ENCODE measurements around the gene XRRA1. TPM values are rescaled to one million over a fixed set of nuclear protein-coding genes. Genes with fewer than 3 reads are reported as not detected.

XRRA1 gene
- polyA plus RNA-seq, 3 donors = 1.2 to 3.6 (median 3.5) TPM

DNA sequence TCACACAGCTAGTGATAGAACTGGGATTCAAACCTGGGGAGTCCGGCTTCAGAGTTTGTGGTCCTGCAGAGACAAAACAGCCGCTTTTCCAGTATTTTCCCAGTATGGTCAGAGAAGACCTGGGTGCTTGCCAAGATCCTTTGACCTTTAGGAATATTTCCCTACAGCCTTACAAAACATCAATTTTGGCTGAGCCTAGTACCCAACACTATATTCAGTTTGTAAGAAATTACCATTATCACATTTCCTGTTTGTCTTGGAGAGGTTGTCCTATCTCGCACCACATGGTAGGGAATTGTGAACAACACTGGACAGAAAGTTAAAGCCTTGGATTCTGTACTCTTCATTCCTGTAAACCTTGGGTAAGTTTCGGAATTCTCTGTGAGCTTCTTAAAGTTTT lies 29.1 kb upstream of the XRRA1 start:
- Histone ChIP-seq H3K4me3 (replicated peaks in 1 of 3; ENCODE audit: low read depth in 2 of 3, low read length in 3 of 3) (no peak overlapping the region), H3K27ac (ENCODE audit: low read depth in 1 of 2, low read length in 2 of 2) (no peak overlapping the region), H3K36me3 (replicated peaks in 1 of 2; ENCODE audit: control insufficient read depth in 1 of 2, insufficient read depth in 2 of 2, low read length in 2 of 2) (peaks cover 47 to 65% of the 10 kb centered on the region in 2 donors), H3K9me3 (replicated peaks in 1 of 2; ENCODE audit: control insufficient read depth in 1 of 2, insufficient read depth in 1 of 2, low read length in 2 of 2) (no peaks in the 10 kb centered on the region), H3K27me3 (ENCODE audit: control insufficient read depth in 2 of 2, insufficient read depth in 2 of 2, low read length in 2 of 2) (no peaks in the 10 kb centered on the region), H3K4me1 (ENCODE audit: control insufficient read depth in 1 of 2, insufficient read depth in 2 of 2, low read length in 2 of 2) (peaks cover 12 to 16% of the 10 kb centered on the region in 2 donors), H3K9ac (ENCODE audit: insufficient read depth, low read length, poor library complexity, severe bottlenecking) (no peak overlapping the region), H2AFZ (ENCODE audit: insufficient read depth, low read depth, low read length, poor library complexity, severe bottlenecking) (no peak overlapping the region), H4K20me1 (ENCODE audit: insufficient read depth, low read length) (peaks cover 14% of the 10 kb centered on the region), H3K4me2 (replicated peaks; ENCODE audit: extremely low read depth, low read length, poor library complexity, severe bottlenecking) (no peak overlapping the region), H3K79me2 (ENCODE audit: insufficient read depth, low read length) (peaks cover 5% of the 10 kb centered on the region)
- WGBS (ENCODE audit: insufficient coverage) = 100% methylated on average over 3 of the region's 4 CpGs
- Mint-ChIP-seq H3K27me3 (ENCODE audit: low read depth in 3 of 3) (no peaks in the 10 kb centered on the region), H3K27ac (no peak overlapping the region), H3K4me3 (no peak overlapping the region), H3K9me3 (no peaks in the 10 kb centered on the region), H3K4me1 (peaks cover 21% of the 10 kb centered on the region), H3K36me3 (peaks cover 47 to 60% of the 10 kb centered on the region in 2 donors)
- DNase-seq = no peak
- TF ChIP-seq, protein P1, sequence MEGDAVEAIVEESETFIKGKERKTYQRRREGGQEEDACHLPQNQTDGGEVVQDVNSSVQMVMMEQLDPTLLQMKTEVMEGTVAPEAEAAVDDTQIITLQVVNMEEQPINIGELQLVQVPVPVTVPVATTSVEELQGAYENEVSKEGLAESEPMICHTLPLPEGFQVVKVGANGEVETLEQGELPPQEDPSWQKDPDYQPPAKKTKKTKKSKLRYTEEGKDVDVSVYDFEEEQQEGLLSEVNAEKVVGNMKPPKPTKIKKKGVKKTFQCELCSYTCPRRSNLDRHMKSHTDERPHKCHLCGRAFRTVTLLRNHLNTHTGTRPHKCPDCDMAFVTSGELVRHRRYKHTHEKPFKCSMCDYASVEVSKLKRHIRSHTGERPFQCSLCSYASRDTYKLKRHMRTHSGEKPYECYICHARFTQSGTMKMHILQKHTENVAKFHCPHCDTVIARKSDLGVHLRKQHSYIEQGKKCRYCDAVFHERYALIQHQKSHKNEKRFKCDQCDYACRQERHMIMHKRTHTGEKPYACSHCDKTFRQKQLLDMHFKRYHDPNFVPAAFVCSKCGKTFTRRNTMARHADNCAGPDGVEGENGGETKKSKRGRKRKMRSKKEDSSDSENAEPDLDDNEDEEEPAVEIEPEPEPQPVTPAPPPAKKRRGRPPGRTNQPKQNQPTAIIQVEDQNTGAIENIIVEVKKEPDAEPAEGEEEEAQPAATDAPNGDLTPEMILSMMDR (IDR thresholded peaks at IDR 0.05) = no peak
- intact Hi-C loops (cut with micrococcal nuclease) = no loop called here

DNA sequence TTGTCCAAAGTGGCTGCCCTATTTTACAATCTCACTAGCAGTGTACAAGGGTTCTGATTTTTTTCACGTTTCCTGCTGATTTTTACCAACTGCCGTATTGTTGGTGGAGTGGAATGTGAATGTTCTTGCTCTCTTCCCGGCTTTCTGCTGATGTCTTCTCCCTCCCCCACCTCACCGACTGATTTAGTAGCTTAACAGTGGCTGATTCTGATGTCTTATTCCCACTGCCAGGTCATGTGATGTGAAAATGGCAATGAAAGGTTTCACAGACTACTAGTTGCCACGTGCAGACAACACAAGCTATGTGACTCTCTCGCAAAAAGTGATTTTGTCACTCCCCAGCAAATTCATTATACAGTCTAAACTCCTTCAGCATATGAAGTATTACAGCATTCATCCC lies 22.5 kb upstream of the XRRA1 start:
- H3K36me3 ChIP-seq (replicated peaks in 1 of 2; ENCODE audit: control insufficient read depth in 1 of 2, insufficient read depth in 2 of 2, low read length in 2 of 2) = peaks cover 90 to 98% of the 10 kb centered on the region in 2 donors
- 93% methylated on average over 2 of the region's 6 CpGs for WGBS (ENCODE audit: insufficient coverage)
- no peak for DNase-seq
- no peak overlapping the region for H2AFZ ChIP-seq (ENCODE audit: insufficient read depth, low read depth, low read length, poor library complexity, severe bottlenecking)
- intact Hi-C loops (cut with micrococcal nuclease) = no loop called here
- Mint-ChIP-seq H3K9me3 (no peaks in the 10 kb centered on the region), H3K27me3 (ENCODE audit: low read depth in 3 of 3) (no peaks in the 10 kb centered on the region), H3K4me3 (no peak overlapping the region), H3K4me1 (no peaks in the 10 kb centered on the region), H3K27ac (no peak overlapping the region), H3K36me3 (peaks cover 69 to 92% of the 10 kb centered on the region in 2 donors)
- no peaks in the 10 kb centered on the region for H3K27me3 ChIP-seq (ENCODE audit: control insufficient read depth in 2 of 2, insufficient read depth in 2 of 2, low read length in 2 of 2)
- no peak overlapping the region for H3K4me3 ChIP-seq (replicated peaks in 1 of 3; ENCODE audit: low read depth in 2 of 3, low read length in 3 of 3)
- H3K9me3 ChIP-seq (replicated peaks in 1 of 2; ENCODE audit: control insufficient read depth in 1 of 2, insufficient read depth in 1 of 2, low read length in 2 of 2) = no peaks in the 10 kb centered on the region
- no peak overlapping the region for H3K4me2 ChIP-seq (replicated peaks; ENCODE audit: extremely low read depth, low read length, poor library complexity, severe bottlenecking)
- peaks cover 31% of the 10 kb centered on the region for H4K20me1 ChIP-seq (ENCODE audit: insufficient read depth, low read length)
- peaks cover 23% of the 10 kb centered on the region for H3K79me2 ChIP-seq (ENCODE audit: insufficient read depth, low read length)
- TF ChIP-seq, protein P1 (IDR thresholded peaks at IDR 0.05) = no peak
- H3K9ac ChIP-seq (ENCODE audit: insufficient read depth, low read length, poor library complexity, severe bottlenecking) = no peak overlapping the region
- no peaks in the 10 kb centered on the region for H3K4me1 ChIP-seq (ENCODE audit: control insufficient read depth in 1 of 2, insufficient read depth in 2 of 2, low read length in 2 of 2)
- no peak overlapping the region for H3K27ac ChIP-seq (ENCODE audit: low read depth in 1 of 2, low read length in 2 of 2)
